ENCODE data around the gene SELENOM.

- TF ChIP-seq CTCF (IDR thresholded peaks at IDR 0.05; ENCODE audit: poor library complexity, severe bottlenecking) (no peak), POLR2AphosphoS5 (IDR thresholded peaks at IDR 0.05) (no peak), EZH2 (IDR thresholded peaks at IDR 0.05; ENCODE audit: borderline replicate concordance, insufficient read depth, low read length, poor library complexity, severe bottlenecking) (no peak), REST (IDR thresholded peaks at IDR 0.05; ENCODE audit: borderline replicate concordance) (no peak), EP300 (conservative IDR thresholded peaks at IDR 0.05; ENCODE audit: poor library complexity, severe bottlenecking) (no peak), RAD21 (conservative IDR thresholded peaks at IDR 0.05) (no peak), TAF1 (IDR thresholded peaks at IDR 0.05; ENCODE audit: low read depth) (no peak), SMC3 (conservative IDR thresholded peaks at IDR 0.05; ENCODE audit: poor library complexity) (no peak)
These were observed 29.7 kb downstream of the SELENOM start for GRCh38 chr22:31077681-31078080.

Measured in neural cell (in vitro differentiated cells).